MG63 (cell line): ENCODE measurements around the gene RARG. TPM values are rescaled to one million over a fixed set of nuclear protein-coding genes. Genes with fewer than 3 reads are reported as not detected.

Experiments used
- DNase-seq: peaks from one replicate; pipeline ENCODE4 v3.0.0-alpha.2; 2020
- H3K27me3 ChIP-seq: fragments of 250-450 bp; sonication (Bioruptor Pico); 2 replicates; pipeline ENCODE4 v1.5.1; 2020; ENCODE audit warnings: mild to moderate bottlenecking, moderate library complexity
- H3K36me3 ChIP-seq: fragments of 250-450 bp; sonication (Bioruptor Pico); 2 replicates; pipeline ENCODE4 v1.5.1; 2020; ENCODE audit warnings: mild to moderate bottlenecking, moderate library complexity
- H3K4me3 ChIP-seq: fragments of 250-450 bp; sonication (Bioruptor Pico); 2 replicates; pipeline ENCODE4 v1.5.1; 2020; ENCODE audit warnings: mild to moderate bottlenecking, moderate library complexity
- H3K9me3 ChIP-seq: fragments of 250-450 bp; sonication (Bioruptor Pico); 2 replicates; pipeline ENCODE4 v1.5.1; 2020; ENCODE audit warnings: mild to moderate bottlenecking, moderate library complexity
- total RNA-seq: library from RNA; depleted of rRNA; stranded (reverse); fragments of >200 nt; shearing (Covaris generic); gene quantifications from 2 replicates; pipeline ENCODE4 v1.2.3, GENCODE V29; 2014; ENCODE audit warnings: low replicate concordance

RARG gene
- total RNA-seq, 1 experiment from 2014 or later = 40.7 TPM

DNA sequence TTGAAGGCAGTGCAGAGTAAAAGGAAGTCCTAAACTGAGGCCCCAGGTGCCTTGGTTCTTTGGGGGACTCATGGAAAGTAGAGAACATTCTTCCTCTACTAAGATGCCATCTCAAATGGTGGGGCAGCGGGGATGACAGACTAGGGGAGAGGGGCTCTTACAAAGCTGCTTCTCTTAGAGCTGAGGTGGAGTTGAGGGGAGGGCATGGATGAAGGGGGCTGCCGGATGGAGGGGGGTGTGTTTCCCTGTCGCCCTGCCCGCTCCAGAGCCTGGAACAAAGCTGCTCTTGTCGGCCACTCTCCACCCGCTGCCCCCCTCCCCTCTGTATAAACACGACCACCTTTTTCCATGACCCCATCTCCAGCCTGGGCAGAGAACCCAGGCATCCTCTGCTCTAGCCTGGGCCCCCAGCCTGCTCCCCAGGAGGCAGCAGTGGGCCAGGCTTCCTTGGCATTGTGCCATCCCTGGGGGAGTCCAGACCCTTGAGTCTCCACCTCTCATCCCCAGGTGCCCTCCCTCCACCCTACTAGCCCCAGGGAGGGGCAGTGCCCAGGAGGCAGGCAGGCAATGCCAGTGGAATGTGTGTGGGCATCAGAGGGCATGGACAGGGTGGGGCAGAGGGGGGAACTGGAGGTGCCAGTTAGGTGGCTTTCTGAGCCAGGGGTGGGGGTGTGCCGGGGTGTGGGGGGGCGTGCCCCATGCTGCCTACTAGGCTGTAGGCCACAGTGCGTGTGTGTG, 1.7 kb downstream of the RARG start:
- Histone ChIP-seq H3K27me3 (no peaks in the 10 kb centered on the region), H3K36me3 (no peaks in the 10 kb centered on the region; the same call in 1 of the 2 replicates), H3K9me3 (no peaks in the 10 kb centered on the region), H3K4me3 (no peak overlapping the region)
- DNase-seq = peak; percentile 29

DNA sequence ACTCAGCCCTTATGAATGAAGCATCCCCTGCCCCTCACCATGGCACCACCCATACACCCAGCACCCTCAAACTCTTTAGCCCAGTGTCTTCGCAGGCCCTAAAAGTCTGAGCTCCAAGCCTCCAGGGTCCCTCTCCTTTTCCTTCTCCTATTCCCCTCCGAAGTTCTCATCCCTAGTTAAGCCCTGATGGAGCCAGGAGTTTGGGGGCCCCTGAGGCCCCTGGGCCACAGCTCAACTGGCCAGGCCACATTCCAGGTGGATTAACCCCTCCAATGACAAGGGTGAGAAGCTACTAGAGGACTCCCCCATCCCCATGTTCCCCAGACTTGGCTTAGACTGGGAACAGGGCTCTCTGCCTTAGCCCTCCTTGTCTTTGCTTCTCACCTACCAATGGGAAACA, 2.6 kb downstream of the RARG start:
- no peak for DNase-seq
- no peaks in the 10 kb centered on the region for H3K9me3 ChIP-seq
- H3K4me3 ChIP-seq = no peak overlapping the region
- H3K36me3 ChIP-seq = no peaks in the 10 kb centered on the region; the same call in 1 of the 2 replicates
- no peaks in the 10 kb centered on the region for H3K27me3 ChIP-seq

DNA sequence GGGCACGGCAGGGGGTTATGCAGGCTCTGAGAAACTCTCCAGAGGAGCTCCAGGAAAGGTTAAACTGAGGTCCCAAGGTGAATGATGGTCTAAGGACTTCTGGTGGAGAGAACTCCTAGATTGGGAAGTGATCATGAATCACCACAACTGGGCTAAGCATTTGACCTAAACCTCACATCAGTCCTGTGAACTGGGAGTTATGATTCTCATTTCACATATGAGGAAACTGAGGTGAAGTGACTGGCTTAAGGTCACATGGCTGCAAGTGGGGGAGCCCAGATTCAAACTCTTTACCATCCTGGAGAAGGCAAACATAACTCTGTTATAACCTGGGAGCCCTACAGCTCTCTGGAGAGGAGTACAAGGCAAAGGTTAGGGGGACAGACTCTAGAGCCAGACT, 4.2 kb downstream of the RARG start:
- no peak for DNase-seq
- Histone ChIP-seq H3K4me3 (no peak overlapping the region), H3K36me3 (no peaks in the 10 kb centered on the region; the same call in 1 of the 2 replicates), H3K27me3 (no peaks in the 10 kb centered on the region), H3K9me3 (no peaks in the 10 kb centered on the region)

DNA sequence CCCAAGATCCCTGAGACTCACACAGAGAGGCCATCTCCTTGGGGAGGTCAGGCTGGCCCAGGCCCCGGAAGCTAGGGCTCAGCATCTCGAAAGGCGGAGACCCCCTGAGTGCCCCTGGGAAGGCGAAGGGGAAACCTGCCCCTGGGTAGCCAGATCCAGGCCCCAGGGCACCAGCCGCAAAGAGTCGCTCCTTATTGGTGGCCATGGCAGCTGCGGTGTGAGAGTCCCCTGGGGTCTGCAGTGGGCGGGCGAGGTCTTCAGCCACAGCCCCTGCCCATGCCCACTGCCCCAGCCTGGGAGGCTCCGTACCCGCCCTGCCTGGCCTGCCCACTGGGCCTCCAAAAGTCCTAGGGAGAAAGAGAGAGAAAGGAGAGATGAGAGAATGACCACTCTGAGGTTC, 4.7 kb downstream of the RARG start:
- H3K36me3 ChIP-seq = no peaks in the 10 kb centered on the region; the same call in 1 of the 2 replicates
- no peaks in the 10 kb centered on the region for H3K9me3 ChIP-seq
- DNase-seq = no peak
- H3K4me3 ChIP-seq = no peak overlapping the region
- no peaks in the 10 kb centered on the region for H3K27me3 ChIP-seq

DNA sequence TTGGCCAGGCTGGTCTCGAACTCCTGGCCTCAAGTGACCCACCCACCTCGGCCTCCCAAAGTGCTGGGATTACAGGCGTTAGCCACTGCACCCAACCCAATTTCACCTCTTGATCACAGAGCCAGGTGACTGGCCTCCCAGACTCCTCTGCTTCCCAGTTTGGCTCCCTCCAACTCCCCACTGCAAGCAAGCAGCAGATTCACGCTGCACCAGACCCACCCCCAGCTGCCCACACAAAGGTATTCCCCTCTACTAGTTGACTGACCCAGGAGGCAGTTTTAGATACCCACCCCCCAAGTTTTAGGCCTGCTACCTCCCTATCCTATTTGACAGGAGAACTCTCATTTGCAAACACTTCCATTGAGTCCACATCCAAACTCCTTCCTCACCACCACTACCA, 5.2 kb downstream of the RARG start:
- Histone ChIP-seq H3K27me3 (no peaks in the 10 kb centered on the region), H3K36me3 (no peaks in the 10 kb centered on the region; the same call in 1 of the 2 replicates), H3K9me3 (no peaks in the 10 kb centered on the region), H3K4me3 (no peak overlapping the region)
- no peak for DNase-seq

DNA sequence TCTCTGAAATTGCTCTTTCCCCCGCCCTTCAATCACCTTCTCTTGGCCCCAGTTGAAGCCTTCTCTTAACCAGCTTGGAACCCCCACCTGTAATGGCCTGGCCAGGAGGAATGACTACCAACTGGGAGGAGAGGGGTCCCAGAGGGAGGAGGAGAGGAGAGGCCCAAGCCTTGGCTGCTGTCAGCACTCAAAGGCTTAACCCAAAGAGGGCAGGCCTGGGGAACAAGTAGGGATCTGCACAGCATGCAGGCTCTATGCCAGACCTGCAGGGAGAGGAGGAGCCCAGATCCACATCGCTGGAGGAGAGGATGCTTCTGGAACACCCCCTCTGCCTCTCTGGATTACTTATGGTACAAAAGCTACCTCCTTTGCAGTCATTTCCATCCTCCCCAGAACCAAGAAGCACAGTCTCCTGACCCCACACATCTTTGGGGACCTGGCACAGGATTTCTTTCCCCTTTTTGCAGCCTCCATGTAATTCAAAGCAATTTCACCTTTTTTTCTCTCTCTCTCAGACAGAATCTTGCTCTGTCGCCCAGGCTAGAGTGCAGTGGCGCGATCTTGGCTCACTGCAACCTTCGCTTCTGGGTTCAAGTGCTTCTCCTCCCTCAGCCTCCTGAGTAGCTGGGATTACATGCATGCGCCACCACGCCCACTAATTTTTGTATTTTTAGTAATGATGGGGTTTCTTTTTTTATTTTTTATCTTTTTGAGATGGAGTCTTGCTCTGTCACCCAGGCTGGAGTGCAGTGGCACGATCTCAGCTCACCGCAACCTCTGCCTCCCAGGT, 6.2 kb downstream of the RARG start:
- H3K9me3 ChIP-seq = no peaks in the 10 kb centered on the region
- DNase-seq = no peak
- no peaks in the 10 kb centered on the region for H3K27me3 ChIP-seq
- no peak overlapping the region for H3K4me3 ChIP-seq
- H3K36me3 ChIP-seq = no peaks in the 10 kb centered on the region; the same call in 1 of the 2 replicates

DNA sequence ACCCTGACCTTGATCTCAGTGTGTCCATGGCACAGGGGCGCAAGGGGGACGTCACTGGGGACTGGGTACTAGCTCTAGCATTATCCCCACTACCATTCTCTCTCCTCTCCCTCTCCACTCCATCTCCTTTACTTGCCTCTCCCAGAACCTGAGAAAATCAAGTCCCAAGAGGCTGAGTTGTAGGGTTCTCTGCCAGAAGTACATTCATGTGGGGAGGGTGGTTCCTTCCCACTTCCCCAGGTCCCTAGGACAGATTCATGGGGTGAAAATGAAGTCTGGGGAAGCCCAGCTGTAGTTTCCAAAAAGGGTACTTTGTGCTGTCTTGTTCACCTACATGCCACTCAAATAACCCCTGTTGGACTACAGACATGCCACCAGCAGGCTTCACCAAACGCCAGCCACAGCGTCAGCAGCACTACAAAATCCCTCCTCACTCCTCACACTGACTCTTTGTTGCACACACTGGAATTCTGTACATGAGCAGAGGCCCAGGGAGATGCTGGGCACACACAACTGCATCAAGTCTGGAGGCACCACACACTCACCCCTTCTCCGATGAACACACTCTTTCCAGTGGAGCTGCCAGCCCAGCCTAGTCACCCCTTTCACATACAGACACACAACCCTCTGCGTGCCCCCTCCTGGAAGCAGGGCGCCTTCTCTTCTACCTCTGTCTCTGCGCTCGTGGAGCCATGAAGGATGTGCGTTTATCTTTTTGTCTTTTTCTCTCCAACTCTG, 6.9 kb downstream of the RARG start:
- no peak overlapping the region for H3K4me3 ChIP-seq
- no peaks in the 10 kb centered on the region for H3K9me3 ChIP-seq
- DNase-seq = no peak

DNA sequence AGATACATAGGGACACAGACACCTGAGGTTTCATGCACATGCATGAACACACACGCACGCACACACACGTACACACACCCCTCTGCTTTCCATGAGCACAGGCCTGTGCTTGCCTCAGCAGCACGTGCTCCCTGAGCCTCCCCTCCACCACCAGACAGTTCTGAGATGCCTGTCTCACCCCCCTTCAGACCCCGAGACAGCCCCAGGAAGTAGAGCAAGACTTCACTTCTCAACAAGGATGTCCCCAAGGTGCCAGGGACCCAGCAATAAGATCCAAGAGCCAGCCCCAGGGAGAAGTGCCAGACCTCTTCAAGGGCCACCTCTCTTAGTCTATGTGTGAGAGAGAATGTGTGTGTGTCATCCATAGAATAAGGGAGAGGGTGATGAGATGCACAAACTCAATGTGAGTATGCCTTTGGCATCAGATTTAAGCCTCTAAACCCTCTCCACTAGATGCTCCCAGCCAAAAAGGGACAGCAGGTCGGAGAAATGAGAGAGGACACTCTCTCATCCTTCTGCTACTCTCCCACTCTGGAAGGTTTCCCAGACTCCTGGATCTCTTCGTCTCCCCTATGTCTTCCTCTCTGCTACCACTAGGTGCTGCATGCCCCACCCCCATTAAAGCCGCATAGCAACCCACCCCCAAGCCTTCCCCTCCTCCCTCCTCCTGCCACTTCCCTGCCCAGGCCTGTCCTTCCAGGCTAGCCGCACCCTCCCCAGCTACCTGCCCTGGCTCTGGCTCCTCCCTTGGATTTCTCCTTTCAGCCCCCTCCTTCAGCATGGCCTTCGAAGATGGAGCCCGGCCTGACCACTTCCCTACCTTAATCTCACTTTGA, 7.7 kb downstream of the RARG start:
- Histone ChIP-seq H3K27me3 (no peaks in the 10 kb centered on the region), H3K36me3 (no peaks in the 10 kb centered on the region; the same call in 1 of the 2 replicates), H3K9me3 (no peaks in the 10 kb centered on the region), H3K4me3 (no peak overlapping the region)
- no peak for DNase-seq

More for the DNA sequence above, 6.9 kb downstream of the RARG start:
- Histone ChIP-seq H3K27me3 (no peaks in the 10 kb centered on the region), H3K36me3 (no peaks in the 10 kb centered on the region; the same call in 1 of the 2 replicates)

DNA sequence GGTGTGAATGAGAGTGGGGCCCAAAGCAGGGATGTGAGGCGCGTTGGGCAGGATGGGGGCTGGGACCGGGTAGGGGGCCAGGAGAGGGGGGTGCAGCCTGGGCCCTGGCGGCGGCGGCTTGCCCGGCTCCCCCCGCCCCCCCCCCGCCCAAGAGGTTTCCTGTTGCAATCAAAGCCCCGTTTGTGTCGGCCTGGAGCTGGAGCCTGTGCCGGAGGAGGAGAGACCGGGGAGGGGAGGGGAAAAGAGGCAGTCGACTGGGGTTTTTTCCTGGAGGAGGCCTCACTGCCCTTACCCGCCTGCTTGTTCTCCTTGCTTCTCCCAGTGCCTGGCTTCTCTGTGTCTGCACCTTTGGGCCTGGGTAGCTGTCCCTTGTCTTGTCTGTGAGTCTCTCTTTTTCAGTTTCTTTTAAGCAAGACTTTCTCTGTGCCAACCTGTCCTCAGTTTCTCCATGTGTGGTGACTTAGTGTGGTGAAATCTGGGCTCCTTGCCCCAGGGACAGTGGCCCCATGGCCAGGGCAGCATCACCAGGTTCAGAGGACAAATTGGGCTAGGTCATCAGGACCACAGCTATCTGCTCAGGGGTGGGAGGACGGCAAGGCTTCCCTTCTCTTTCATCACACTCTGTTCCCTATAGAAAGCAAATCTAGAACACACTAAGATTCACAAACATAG, 8.5 kb downstream of the RARG start:
- no peak for DNase-seq
- H3K36me3 ChIP-seq = no peaks in the 10 kb centered on the region; the same call in 1 of the 2 replicates
- H3K4me3 ChIP-seq = no peak overlapping the region
- no peaks in the 10 kb centered on the region for H3K27me3 ChIP-seq
- no peaks in the 10 kb centered on the region for H3K9me3 ChIP-seq

DNA sequence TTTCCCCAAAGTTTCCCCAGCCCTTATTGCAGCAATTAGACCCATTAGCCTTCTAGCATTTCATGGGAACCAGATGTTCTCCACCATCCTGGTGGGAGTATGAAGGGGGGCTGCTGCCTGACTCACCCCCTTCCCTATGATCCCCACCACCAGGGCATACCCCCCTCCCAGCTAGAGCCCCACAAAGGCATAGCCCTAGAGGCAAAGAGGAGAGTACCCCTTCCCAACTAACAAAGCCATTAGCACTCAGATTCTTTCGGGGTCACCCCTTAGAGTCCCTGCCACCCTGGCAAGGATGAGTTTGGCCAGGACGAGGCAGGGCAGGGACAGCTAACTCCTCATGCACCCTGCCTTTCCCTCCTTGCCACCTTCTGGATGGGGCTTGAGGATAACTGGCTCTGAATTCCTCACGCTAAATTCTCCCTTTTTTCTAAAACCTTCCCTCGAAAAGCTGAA, 9.2 kb downstream of the RARG start:
- no peak for DNase-seq
- H3K4me3 ChIP-seq = no peak overlapping the region

DNA sequence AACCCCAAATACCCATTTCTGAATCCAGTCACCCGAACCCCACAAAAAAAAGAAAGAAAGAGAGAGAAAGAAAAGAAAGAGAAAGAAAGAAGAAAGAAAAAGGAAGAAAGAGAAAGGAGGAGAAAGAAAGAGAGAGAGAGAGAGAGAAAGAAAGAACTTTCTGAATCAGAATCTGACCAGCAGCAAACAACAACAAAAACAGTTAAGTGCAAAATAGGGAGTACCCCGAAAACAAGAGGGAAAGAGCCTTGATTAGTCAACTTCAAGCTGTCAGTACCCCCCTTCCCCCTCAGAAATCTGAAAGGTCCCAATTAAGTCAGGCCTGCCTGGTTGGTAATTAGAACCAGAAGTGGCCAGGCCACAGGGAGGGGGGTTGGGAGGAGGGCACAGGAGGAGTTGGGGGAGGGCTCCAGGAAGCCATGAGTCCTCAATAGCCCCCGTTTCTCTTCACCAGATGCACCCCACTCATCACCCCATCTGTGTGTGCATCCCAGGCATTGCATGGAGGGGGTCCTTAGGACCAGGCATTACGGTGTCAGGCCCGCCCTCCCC, 9.8 kb downstream of the RARG start:
- no peak for DNase-seq
- Histone ChIP-seq H3K4me3 (peak overlapping the region; percentile 30), H3K27me3 (no peaks in the 10 kb centered on the region), H3K9me3 (no peaks in the 10 kb centered on the region), H3K36me3 (no peaks in the 10 kb centered on the region)

More for the DNA sequence above, 9.2 kb downstream of the RARG start:
- Histone ChIP-seq H3K36me3 (no peaks in the 10 kb centered on the region; the same call in 1 of the 2 replicates), H3K27me3 (no peaks in the 10 kb centered on the region), H3K9me3 (no peaks in the 10 kb centered on the region)

DNA sequence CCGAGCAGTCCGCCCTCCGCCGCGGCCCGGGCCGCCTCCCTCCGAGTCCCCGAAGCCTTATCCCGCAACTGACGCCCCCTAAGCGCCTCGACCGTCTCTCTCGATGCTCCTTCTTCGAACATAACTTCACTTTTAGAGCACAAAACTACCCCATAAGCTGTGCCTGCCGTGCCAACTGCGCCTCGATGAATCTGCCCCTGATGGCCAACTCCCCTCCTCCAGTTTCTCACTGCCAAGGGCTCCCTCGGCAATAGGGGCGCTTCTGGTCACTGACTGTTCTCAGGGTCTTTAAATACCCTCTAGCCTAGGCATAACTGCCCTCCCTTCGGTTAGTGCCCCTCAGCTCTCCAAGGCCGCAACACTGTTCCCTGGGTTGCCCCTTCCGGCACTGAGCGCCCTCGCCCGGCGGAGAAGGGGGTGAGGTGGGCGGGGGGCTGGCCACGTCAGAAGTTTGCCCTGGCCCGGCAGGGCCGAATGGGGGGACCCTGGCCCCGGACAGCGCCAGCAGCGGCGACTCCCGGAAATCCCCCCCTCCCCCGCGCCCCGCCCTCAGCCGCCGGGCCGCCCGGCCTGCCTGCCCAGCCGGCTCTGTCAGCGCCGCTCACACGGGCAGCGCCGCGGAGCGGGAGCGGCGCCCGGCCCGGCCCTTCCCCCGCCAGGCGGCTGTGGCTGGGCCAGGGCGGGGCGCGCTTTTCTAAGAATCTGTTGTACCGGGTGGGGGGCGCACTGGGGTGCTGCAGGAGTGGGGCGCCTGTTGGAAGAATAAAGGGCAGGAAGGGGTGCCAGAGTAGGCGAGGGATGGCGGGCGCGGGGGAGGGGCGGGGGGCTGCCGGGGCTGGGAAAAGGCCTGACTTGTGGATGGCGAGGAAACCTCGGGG, 10.6 kb downstream of the RARG start:
- Histone ChIP-seq H3K27me3 (no peaks in the 10 kb centered on the region), H3K36me3 (peaks cover 4% of the 10 kb centered on the region; the same call in 1 of the 2 replicates), H3K9me3 (no peaks in the 10 kb centered on the region), H3K4me3 (peak overlapping the region; percentile 65)
- DNase-seq = peak; percentile 89

DNA sequence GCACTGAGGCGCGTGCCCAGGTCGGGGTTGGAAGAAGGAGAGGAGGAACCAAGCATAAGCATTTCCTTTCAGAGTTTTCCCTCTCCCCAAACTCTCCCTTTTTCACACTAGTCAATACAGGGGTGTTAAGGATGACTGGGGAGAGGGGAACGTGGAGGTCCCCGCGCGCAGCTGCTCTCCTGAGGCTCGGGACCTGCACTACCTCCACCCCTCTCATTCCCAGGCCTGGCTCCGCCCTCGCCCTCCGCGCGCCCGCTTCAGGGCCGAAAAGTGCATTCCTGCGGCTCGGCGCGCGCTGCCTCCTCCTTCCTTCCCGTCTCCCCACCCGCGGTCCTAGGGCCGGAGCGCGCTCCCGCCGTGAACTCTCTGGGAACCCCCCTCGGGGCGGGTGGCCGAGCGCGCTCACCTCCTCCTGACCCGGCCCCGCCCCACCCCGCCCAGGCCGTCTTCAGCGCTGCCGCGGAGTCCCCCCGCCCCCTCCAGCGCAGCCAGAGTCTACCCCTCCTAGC, 11.3 kb downstream of the RARG start:
- Histone ChIP-seq H3K27me3 (no peaks in the 10 kb centered on the region), H3K36me3 (peaks cover 6% of the 10 kb centered on the region; the same call in 1 of the 2 replicates), H3K4me3 (peak overlapping the region; percentile 65), H3K9me3 (no peaks in the 10 kb centered on the region)
- DNase-seq = peak; percentile 97

DNA sequence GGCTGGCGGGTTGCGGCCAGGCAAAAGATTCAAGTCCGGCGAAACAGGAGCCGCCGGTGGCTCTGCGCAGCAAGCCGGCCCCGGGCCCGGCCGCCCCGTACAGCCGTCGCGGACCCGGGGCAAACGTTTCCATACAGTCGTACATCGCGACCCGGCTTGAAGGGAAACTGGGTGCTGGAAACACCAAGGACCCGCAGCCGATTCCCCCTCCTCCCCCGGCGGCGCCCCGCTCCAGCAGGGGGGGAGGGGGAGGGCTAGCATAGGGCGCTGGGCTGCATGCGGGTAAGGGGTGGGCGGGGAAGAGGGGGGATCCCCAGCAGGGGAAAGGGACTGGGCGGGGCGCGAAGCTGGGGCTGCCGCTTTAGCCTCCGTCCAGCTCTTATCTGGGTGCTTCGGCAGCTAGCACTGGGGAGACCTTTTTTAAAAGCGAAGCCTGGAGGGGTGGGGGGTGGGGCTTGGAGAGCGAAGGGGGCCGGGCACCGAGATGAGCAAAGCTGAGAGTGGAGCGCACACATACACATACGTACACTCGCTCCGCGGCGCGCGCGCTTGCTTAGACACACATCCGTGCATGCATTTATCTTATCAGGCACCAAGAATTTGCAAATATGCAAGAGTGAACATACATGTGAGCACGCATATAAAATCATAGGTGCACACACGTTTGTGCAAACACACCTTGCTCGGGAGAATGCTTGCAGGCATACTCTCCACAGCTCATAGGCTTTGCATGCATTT, 11.9 kb downstream of the RARG start:
- H3K4me3 ChIP-seq = peak overlapping the region; percentile 65
- DNase-seq = peak; percentile 75
- no peaks in the 10 kb centered on the region for H3K9me3 ChIP-seq
- peaks cover 6% of the 10 kb centered on the region; the same call in 1 of the 2 replicates for H3K36me3 ChIP-seq
- no peaks in the 10 kb centered on the region for H3K27me3 ChIP-seq
